GM19467 (cell line): Measurements from ENCODE around the gene ITSN1.

Experiments used
- ATAC-seq: cut with Tn5 transposase; IDR thresholded peaks from one replicate; pipeline ENCODE4 v1.9.1; 2021; ENCODE audit warnings: mild to moderate bottlenecking, moderate library complexity; ENCODE audit not compliant: unreplicated experiment

ITSN1 gene

GRCh38 chr21:33677450-33677849, 35.1 kb downstream of the ITSN1 start:
- ATAC-seq = no peak

DNA sequence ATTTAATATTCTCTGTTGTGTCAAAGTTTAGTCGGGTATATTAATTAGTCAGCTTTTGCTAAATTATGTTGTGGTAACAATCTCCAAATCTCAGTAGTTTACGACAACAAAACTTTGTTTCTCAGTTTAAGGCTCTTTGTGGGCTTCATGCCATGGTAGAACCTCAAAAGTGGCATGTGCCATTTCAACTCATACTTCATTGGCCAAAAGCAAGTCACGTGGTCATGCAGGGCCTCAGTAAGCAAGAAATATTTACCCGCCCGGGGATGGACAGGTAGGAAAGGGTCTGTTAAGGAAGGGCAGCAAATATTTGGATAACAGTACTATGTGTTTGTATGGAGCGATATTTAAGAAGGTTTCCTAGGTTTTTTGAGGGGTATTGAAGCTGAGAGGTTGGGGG, 38.6 kb downstream of the ITSN1 start:
- ATAC-seq = no peak

DNA sequence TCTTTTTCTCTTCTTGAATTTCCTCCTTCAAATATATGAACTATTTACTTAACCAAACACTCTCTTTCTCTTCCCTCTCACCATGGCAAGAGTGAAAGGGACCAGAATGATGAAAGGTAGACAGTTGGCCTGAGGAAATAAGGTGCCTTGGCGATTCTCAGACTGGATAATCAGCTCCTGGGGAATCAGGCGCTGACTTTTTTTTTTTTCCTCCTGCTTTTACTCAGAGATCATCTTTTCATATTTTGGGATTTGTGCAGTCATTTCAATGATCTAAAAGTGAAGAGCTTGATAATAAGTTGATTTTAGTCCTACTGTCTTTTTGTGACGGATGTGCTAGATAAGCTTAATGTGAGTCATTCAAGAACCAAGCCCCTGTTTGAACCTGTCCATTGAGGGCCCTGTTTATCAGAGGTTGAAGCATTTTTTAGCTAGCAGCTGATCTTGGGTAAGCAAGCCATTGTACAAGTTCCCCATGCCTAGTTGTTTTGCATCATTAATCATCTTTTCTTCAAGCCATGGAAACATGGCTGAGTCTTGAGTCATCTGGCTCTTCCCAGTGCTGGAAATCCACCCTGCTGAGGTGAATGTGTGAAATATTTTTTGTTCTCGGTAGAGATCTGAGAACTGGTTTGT, 40.8 kb downstream of the ITSN1 start:
- no peak for ATAC-seq

DNA sequence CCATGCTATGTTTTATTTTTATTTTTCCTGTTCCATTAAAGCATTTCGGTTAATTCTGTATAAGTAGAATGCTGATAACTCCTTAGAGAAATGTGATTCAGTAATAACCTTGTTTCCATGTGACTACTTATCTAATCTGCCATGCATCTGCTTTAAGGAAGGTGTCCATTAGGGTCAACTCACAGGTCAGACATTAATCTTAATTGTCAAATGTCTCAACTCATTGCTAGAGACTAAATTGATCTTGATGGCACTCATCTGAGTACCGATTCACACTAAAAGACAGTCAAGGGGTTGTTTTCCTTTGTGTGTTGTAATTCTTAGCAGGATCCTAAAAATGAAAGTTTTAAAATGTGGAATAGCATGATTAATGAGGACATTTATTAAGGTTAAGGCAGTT, 41.8 kb downstream of the ITSN1 start:
- ATAC-seq = no peak

GRCh38 chr21:33684923-33685560, 42.7 kb downstream of the ITSN1 start:
- ATAC-seq = no peak

DNA sequence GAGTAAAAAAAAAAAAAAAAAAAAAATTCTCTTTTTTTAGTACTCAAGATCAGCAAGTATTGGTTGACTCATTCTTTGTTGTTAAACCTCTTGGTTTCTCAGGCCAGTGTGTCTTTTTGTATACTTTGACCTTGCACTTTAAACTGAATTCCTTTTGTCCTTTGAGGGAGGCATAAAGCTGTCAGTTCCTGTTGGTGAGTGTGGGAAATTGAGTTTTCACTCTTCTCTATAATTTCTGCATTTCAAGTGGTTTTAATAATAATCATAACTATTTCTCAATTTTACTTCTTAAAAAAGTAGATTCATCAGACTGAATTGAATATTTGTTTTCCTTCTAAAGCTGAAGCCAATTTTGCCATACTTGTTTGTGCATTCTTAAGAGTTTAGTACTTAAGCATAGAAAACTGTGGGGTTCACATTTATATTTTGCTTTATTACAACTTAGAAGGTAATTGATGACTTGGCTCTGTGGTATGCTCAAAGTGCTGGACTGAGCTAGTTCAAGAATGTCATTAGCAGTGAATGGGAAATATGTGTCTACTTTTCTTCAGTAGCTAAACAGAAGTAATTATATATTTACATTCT, 43.4 kb downstream of the ITSN1 start:
- ATAC-seq = no peak

GRCh38 chr21:33686386-33686785, 44.1 kb downstream of the ITSN1 start:
- no peak for ATAC-seq

GRCh38 chr21:33687634-33688033, 45.3 kb downstream of the ITSN1 start:
- ATAC-seq = no peak

DNA sequence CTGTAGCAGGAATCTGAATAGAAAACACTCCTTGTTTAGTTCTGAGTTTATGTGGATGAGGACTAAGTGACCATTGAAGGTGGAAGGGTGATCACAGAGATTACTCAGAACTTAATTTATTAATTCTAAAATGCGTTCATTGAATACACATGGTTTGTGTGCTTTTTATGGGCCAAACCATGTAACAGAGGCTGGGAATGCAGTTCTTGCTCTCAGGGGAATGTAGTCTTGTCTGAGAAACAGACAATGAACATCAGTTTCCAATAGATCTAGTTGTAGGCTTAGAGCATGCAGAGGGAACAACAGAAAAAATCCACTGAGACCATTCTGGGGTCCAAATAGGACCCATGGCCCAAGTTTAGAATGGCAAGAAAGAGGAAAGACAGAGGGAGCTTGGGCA, 46.1 kb downstream of the ITSN1 start:
- ATAC-seq = no peak

DNA sequence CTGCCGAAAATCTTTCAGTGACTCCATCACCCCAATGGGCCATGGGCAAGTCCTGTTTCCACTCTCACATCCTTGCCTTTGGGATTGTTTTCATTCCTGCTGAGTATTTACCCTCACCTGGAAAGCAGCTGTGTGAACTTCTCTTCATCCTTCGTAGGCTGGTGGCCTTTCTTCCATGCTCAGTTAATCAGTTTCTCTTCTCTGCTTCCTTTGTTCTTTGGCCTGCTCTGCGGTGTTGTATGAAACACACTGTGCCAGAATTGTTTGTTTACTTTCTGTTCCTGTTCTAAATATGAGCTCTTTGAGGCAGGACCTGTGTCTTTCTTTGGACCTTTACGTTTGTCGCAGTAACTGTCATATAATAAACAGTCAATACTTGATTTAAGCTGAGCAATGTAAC, 48.6 kb downstream of the ITSN1 start:
- no peak for ATAC-seq

GRCh38 chr21:33691945-33692603, 49.8 kb downstream of the ITSN1 start:
- no peak for ATAC-seq

DNA sequence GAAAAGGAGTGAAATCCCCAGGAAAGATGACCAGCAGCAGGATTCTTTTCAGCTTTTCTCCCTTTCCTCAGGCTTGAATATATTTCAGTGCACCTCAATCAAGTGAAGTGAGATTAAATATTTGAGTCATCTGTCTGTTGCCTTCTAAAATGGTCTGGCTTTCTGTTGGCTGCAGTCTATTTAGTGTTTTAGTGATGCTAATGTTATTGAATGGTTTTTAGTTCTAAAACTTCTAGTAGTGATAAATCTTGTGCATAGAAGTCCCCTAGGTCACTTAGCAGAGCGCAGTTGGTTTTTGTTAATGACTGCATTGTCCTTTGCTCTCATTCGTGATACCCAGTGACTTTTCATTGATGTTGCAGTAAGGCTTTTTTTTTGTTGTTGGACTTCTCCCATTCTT, 53.5 kb downstream of the ITSN1 start:
- ATAC-seq = no peak

GRCh38 chr21:33696465-33696864, 54.2 kb downstream of the ITSN1 start:
- no peak for ATAC-seq

GRCh38 chr21:33698087-33698860, 56.0 kb downstream of the ITSN1 start:
- ATAC-seq = no peak

DNA sequence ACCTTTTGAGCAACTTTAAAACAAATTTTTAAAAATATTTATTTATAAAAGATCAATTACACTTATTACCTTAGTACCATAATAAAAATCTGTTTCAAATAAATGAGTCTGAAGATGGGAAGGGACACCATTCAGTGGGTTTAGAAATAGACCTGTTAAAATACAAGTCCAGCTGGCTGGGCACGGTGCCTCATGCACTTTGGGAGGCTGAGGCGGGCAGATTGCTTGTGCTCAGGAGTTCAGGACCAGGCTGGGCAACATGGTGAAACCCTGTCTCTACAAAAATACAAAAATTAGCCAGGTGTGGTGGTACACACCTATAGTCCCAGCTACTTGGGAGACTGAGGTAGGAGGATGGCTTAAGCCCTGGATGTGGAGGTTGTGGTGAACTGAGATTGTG, 57.0 kb downstream of the ITSN1 start:
- ATAC-seq = no peak

DNA sequence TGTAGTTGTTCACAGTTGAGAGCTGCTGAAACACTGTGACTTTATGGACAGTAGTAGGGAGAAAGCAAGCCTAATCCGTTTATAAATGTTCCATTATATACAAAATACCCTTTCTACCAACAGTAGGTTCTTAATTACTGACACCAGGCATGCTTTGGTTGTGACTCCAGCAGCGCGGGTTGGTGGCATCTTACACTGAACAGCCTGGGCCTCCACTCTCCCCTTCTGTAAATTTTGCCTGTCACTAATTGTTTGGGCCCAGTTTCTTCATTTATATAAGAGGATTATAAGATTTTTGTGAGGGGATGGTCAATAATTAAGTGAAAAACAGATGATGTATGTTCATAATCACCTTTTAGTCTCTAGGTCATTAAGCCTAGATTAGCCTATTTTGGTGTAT, 58.2 kb downstream of the ITSN1 start:
- ATAC-seq = no peak

DNA sequence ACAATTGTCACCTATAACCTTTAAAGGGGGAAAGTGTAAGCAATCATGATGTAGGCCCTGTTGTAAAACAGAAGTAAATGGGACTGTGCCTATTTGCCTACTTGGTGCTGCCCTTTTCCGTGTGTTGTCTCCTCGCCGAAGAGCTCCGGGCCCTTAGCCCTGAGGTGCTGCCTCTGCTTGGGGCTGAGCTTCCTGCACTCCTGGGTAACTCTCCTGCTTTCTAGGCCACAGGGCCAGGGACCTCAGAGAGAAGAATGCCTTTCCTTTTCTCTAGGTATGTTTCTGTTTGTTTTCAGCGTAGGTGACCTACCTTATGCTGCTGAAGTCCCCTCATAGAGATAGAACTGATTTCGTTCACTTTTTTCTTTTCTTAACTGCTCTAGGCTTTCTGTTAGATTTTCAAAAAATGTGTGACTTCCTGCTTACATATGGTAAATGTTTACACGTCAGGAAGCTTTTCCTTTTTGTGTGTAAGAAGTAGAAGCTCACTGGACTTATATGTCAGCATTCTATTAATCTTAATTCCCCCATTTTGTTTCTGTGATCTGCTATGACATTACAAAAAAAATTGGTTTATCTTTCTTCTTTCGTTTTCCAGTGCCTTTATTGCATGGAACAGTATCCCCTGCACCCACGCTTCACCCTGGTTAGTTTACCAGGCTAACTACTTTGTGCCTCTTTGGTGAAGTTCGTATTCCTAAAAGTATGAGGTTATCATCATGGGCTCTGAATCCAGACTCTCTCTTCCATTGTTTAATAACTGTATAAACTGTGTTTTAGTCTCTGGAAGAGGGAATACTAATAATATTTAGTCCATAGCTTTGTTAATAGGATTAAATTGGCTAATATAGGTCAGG, 61.7 kb downstream of the ITSN1 start:
- ATAC-seq = no peak

GRCh38 chr21:33707846-33708245, 65.5 kb downstream of the ITSN1 start:
- ATAC-seq = no peak

GRCh38 chr21:33708874-33709273, 66.6 kb downstream of the ITSN1 start:
- no peak for ATAC-seq

DNA sequence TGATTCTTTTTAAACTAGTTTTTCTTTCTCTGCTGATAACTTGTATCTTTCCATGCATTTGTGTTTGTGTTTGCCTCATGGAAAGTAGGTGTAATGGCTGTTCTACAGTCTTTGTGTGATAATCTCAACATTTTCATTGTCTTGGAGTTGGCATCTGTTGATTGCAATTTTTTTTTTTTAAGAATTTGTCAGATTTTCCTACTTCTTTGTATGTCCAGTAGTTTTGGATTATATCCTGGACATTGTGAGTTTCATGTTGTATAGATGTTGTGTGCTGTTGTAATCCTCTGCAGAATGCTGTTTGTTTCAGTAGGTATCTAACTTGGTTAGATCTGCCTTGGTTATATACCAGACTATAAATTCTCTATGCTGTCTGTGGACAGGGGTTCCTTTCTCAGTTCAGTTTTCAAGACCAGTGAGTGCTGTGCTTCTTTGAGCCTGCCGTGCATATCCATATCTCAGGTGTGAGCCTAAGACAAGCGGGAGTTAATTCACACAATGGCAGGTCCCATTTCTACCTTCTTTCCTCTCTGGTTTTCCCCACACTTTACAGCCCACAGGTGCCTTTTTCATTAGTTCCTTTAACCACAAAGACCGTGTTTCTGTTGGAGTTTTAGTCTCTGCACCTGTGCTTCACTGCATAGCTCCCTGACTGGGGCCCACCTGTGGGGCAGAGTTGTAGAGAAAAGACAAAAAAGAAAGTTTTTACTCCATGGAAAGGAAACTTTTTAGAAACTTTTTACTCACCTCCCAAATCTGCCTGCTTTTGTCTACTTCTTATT, 69.9 kb downstream of the ITSN1 start:
- no peak for ATAC-seq
